ENCODE results near the gene SNORC.

DNA sequence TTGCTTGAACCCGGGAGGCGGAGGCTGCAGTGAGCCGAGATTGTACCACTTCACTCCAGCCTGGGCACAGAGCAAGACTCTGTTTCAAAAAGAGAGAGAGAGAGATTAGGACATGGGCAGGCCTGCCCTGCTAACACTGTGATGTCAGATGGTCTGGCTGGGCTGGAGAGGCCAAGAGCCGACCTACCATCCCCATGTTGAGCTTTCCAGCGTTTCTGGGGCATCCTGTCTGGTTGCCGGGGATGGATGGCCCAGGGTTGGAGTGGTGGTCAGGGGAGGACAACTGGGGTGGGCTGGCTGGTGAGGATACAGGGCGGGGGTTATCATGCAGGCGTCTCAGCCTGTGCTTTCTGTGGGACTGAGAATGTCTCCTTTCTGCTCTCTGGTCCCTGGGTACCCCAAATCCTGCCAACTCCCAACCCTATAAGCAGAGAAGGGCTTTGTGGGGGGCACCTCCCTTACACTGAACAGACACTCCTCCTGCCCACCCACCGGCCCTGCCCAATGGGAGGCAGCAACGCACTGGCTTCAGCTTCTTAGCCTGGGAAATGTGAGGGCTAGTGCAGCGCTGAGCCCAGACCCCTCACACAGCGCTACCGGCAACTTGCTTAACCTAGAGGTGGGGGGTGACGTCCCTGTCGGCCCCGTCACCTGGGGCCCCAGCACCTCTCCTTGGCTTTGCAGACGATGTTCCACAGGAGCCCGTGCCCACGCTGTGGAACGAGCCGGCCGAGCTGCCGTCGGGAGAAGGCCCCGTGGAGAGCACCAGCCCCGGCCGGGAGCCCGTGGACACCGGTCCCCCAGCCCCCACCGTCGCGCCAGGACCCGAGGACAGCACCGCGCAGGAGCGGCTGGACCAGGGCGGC is 5.4 kb downstream of the SNORC start:
- no peak for TF ChIP-seq POLR2AphosphoS5 (IDR thresholded peaks at IDR 0.05)
- TF ChIP-seq, protein P1, sequence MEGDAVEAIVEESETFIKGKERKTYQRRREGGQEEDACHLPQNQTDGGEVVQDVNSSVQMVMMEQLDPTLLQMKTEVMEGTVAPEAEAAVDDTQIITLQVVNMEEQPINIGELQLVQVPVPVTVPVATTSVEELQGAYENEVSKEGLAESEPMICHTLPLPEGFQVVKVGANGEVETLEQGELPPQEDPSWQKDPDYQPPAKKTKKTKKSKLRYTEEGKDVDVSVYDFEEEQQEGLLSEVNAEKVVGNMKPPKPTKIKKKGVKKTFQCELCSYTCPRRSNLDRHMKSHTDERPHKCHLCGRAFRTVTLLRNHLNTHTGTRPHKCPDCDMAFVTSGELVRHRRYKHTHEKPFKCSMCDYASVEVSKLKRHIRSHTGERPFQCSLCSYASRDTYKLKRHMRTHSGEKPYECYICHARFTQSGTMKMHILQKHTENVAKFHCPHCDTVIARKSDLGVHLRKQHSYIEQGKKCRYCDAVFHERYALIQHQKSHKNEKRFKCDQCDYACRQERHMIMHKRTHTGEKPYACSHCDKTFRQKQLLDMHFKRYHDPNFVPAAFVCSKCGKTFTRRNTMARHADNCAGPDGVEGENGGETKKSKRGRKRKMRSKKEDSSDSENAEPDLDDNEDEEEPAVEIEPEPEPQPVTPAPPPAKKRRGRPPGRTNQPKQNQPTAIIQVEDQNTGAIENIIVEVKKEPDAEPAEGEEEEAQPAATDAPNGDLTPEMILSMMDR (IDR thresholded peaks at IDR 0.05): no peak
- TF ChIP-seq EP300 (IDR thresholded peaks at IDR 0.05): no peak
- no peak for TF ChIP-seq POLR2A (IDR thresholded peaks at IDR 0.05)

Measured in suprapubic skin (tissue), 4 donors.